Adipocyte (in vitro differentiated cells): ENCODE results near the gene CDC42BPA.

Source experiments
- DNase-seq: peaks from one replicate; pipeline ENCODE4 v3.0.0-alpha.2; 2015; ENCODE audit warnings: low read depth
- H3K27me3 ChIP-seq: replicated peaks from 2 replicates; pipeline ENCODE4 v1.7.0; 2013; ENCODE audit warnings: mild to moderate bottlenecking, low read length, moderate library complexity; ENCODE audit not compliant: control insufficient read depth, insufficient read depth
- H3K36me3 ChIP-seq: 2 replicates; pipeline ENCODE4 v1.7.0; 2013; ENCODE audit warnings: low read length, mild to moderate bottlenecking, moderate library complexity; ENCODE audit not compliant: control insufficient read depth, insufficient read depth, severe bottlenecking
- H3K4me1 ChIP-seq: 2 replicates; pipeline ENCODE4 v1.7.0; 2013; ENCODE audit warnings: mild to moderate bottlenecking, low read length, moderate library complexity; ENCODE audit not compliant: control insufficient read depth, insufficient read depth
- H3K4me3 ChIP-seq: 2 replicates; pipeline ENCODE4 v1.7.0; 2013; ENCODE audit warnings: mild to moderate bottlenecking, low read length, moderate library complexity
- H3K9ac ChIP-seq: 2 replicates; pipeline ENCODE4 v1.7.0; 2013; ENCODE audit warnings: mild to moderate bottlenecking, low read length, moderate library complexity
- H3K9me3 ChIP-seq: 2 replicates; pipeline ENCODE4 v1.7.0; 2013; ENCODE audit warnings: mild to moderate bottlenecking, low read length, moderate library complexity; ENCODE audit not compliant: control insufficient read depth

The CDC42BPA gene

DNA sequence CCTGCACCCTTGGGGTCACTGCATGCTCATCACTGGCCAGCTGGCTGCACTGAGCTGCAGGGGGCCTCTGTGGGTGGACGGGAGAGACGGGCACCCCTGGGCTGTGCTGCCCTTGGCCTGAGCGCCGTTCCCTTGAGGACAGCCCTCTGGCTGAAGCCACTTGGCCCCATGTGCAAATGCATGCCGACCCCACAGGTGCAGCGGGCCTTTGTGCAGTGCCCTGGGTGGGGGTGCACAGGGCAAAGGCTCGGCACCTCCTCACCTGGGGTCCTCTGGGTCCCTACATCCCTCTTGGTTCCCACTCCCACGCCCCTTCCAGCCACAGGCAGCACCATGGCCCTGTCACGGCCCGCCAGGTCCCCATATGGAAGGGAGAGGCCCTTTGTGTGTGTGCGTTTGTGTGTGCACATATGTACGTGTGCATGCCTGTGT, 336.9 kb downstream of the CDC42BPA start:
- no peak for DNase-seq
- H3K4me3 ChIP-seq: no peak overlapping the region
- H3K4me1 ChIP-seq: peaks cover 20% of the 10 kb centered on the region
- H3K27me3 ChIP-seq: no peaks in the 10 kb centered on the region
- no peaks in the 10 kb centered on the region for H3K9me3 ChIP-seq
- no peak overlapping the region for H3K9ac ChIP-seq
- H3K36me3 ChIP-seq: peaks cover 37% of the 10 kb centered on the region

DNA sequence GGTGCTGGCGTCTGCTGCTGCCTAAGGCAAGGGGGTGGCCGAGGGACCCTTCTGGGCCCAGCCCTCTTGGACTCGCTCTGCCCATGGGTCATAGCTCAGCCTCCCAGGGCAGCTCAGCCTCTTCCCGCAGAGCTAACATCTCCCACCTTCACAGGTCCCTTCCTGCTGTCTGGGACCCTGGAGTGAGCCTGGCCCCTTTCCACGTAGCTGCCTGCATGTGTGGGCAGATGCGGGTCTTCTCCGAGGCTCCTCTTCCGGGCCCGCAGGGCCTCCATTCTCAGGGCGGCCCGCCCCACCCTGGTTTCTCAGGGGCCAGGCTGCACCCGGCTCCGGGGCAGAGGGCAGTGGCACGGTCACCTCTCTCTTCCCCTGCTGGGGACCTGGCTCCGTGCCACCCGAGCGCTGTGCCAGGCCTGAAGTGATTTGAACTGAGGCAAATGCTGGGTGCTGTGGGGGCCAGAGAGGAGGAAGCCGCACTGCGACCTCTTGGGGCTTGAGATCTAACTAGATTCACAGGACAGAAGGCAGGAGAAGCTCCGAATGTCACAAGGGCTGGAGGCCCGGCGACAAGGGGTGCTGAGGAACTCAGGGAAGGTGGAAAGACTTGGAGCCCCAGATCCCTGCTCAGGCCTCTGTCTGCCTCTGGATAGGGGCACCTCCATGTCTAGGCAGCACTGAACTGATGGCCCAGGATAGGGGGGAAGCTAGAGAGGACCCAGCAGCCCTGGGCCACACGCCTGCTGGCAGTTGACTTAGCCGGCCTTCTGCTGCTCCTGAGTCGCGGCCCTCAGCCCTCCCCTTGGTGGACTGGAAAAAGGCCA, 337.5 kb downstream of the CDC42BPA start:
- DNase-seq: no peak
- peaks cover 31% of the 10 kb centered on the region for H3K36me3 ChIP-seq

DNA sequence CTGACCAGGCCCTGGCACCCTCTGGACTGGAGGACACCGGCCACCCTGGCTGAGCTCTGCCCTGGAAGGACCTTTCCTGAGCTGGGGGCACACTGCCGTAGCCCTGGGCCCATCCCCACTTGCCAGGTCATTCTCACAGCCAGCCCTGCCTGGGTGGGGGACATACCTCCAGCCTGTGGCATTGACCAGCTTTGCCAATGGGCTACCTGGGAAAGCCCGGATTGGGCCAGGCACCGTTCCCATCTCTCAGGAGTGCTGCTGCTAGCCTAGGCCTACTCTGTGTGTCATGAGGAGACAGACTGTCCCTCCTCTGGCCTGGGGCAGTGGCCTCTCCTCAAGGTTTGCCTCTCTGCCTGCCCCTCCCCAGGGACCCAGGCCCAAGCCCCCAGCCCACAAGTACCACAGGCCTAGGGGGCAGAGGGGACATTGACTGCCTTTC, 338.2 kb downstream of the CDC42BPA start:
- Histone ChIP-seq H3K9ac (peak overlapping the region; percentile 34), H3K9me3 (no peaks in the 10 kb centered on the region), H3K27me3 (no peaks in the 10 kb centered on the region), H3K4me3 (no peak overlapping the region), H3K4me1 (peaks cover 27% of the 10 kb centered on the region), H3K36me3 (peaks cover 25% of the 10 kb centered on the region)
- no peak for DNase-seq

More for the DNA sequence above, 337.5 kb downstream of the CDC42BPA start:
- Histone ChIP-seq H3K27me3 (no peaks in the 10 kb centered on the region), H3K4me1 (peaks cover 20% of the 10 kb centered on the region), H3K9me3 (no peaks in the 10 kb centered on the region), H3K4me3 (no peak overlapping the region), H3K9ac (no peak overlapping the region)

DNA sequence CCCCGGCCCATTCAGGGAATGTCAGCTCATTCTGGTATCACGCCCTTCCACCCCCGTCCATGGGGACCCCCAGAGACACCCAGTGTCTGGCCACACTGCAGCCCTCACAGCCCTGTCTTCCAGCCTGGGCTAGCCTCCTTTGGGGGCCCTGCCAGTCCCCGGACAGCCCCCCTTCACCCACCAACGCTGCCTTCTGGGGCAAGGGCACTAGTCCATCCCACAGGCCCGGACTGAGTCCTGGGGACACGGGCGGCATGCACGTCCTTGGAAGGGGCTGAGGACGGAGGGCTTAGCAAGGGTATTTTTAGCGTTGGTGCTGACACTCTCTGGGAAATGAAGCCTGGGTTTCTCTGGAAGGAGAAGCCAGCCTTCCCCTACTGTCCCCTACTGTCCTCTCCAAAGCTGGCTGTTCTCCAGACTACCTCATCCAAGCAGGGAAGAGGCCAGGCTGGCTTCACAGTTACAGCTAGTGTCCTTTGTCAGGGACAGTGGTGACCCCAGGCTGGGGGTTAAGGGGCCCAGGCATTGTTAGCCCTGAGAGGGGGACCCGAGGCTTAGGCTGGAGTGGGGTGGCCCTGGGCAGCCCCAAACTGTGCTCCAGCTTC, 338.7 kb downstream of the CDC42BPA start:
- peaks cover 24% of the 10 kb centered on the region for H3K36me3 ChIP-seq
- no peak overlapping the region for H3K4me3 ChIP-seq
- H3K4me1 ChIP-seq: peaks cover 32% of the 10 kb centered on the region
- no peaks in the 10 kb centered on the region for H3K9me3 ChIP-seq
- H3K9ac ChIP-seq: peak overlapping the region; percentile 34
- H3K27me3 ChIP-seq: no peaks in the 10 kb centered on the region
- no peak for DNase-seq

DNA sequence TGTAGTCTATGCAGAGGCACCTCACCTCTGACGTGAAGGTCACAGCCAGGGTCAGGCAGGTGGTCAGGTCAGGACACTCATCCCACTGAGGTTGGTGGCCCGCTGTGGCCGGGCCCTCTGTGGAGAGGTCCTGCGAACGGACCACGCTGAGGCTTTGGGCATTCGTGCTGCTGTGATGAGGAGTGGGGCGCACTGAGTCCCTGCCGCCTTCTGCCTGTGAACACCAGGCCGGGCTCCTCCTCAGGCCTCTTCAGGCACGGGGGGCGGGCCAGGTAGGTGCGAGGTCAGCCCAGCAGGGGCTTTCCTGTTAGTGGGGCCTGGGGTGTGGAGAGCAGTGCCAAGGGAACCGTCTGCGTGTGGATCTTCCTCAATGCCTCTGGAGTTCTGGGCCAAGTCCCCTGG, 339.2 kb downstream of the CDC42BPA start:
- Histone ChIP-seq H3K27me3 (no peaks in the 10 kb centered on the region), H3K9me3 (no peaks in the 10 kb centered on the region), H3K36me3 (peaks cover 24% of the 10 kb centered on the region), H3K4me3 (no peak overlapping the region), H3K9ac (no peak overlapping the region), H3K4me1 (peaks cover 37% of the 10 kb centered on the region)
- no peak for DNase-seq

DNA sequence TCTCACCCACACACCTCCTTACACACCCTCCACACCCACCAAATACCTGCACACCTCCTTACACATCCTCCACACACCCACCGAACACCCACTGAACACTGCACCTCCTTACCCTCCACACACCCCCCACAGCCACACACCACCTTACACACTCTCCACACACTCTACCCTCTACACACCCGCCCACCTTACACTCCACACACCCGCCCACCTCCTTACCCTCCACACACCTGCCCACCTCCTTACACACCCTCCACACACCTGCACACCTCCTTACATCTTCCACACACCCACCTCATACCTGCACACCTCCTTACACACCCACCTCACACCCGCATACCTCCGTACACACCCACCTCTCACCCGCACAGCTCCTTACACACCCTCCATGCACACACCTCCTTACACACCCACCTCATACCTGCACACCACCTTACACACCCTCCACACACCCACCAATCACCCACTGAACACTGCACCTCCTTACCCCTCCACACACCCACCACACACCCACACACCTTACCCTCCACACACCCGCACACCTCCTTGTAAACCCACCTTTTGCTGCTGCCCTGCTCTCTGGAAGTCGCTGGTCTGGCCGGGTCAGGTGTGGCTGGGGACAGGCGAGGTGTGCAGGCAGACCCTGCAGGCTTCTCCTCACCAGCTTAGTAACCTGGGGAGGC, 339.7 kb downstream of the CDC42BPA start:
- H3K4me1 ChIP-seq: peaks cover 42% of the 10 kb centered on the region
- no peak for DNase-seq
- no peak overlapping the region for H3K9ac ChIP-seq
- H3K4me3 ChIP-seq: no peak overlapping the region
- H3K27me3 ChIP-seq: no peaks in the 10 kb centered on the region
- H3K36me3 ChIP-seq: peaks cover 24% of the 10 kb centered on the region
- no peaks in the 10 kb centered on the region for H3K9me3 ChIP-seq

DNA sequence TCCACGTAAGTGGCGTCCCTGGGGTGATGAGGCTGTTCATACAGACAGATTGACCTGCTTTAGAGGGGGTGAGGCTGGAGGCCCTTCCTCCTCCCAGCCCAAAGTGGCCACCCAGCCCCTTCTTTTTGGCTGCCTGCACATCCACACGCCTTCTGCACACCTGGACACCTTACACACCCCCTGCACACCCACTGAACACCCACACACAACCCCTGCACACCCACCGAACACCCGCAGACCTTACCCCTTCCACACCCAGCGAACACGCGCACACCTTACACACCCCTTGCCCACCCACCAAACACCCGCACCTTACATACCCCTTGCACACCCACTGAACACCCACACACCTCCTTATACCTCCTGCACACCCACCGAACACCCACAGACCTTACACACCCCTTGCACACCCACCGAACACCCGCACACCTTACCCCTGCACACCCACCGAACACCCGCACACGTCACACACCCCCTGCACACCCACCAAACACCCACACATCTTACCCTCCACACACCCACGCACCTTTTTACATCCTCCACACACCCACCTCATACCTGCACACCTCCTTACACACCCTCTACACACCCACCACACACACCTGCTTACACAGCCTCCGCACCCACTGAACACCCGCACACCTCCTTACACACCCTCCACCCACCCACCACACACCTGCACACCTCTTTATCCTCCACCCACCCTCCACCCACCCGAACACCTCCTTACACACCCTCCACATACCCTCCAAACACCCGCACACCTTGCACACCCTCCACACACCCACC, 340.5 kb downstream of the CDC42BPA start:
- DNase-seq: no peak
- Histone ChIP-seq H3K4me3 (no peak overlapping the region), H3K9me3 (no peaks in the 10 kb centered on the region), H3K36me3 (peaks cover 19% of the 10 kb centered on the region), H3K27me3 (no peaks in the 10 kb centered on the region), H3K4me1 (peaks cover 50% of the 10 kb centered on the region), H3K9ac (no peak overlapping the region)

DNA sequence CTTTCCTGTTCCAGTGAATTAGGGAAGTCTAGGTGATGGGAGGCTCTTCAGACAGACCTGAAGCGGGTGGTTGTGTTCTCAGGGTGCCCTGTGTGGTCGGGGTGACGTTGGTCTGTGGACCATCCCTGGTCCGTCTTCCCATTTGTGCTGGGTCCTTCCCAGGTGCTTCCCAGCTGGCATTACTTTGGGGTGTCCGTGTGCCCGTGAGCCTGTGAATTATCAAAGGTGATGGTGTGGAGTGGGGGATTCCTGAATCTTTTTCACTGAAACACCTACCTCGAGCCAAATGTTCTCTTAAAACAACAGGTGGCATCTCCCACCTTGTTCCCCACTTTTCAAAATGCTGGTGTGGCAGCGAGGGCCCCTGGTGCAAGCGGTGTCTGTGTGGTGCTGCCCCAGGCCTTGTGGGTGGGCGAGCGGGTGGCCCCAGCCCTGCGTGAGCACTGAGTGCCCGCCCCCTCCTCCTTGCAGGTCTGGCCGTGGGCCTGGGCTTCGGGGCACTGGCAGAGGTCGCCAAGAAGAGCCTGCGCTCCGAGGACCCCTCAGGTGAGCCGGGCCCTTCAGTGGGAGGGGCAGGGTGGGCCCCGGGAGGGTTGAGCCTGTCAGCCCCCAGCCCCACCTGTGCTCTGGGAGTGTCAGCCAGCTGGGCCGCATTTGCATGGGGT, 341.2 kb downstream of the CDC42BPA start:
- H3K27me3 ChIP-seq: no peaks in the 10 kb centered on the region
- H3K9me3 ChIP-seq: peaks cover 3% of the 10 kb centered on the region
- H3K9ac ChIP-seq: no peak overlapping the region
- peaks cover 52% of the 10 kb centered on the region for H3K4me1 ChIP-seq
- no peak for DNase-seq
- peaks cover 16% of the 10 kb centered on the region for H3K36me3 ChIP-seq
- no peak overlapping the region for H3K4me3 ChIP-seq

DNA sequence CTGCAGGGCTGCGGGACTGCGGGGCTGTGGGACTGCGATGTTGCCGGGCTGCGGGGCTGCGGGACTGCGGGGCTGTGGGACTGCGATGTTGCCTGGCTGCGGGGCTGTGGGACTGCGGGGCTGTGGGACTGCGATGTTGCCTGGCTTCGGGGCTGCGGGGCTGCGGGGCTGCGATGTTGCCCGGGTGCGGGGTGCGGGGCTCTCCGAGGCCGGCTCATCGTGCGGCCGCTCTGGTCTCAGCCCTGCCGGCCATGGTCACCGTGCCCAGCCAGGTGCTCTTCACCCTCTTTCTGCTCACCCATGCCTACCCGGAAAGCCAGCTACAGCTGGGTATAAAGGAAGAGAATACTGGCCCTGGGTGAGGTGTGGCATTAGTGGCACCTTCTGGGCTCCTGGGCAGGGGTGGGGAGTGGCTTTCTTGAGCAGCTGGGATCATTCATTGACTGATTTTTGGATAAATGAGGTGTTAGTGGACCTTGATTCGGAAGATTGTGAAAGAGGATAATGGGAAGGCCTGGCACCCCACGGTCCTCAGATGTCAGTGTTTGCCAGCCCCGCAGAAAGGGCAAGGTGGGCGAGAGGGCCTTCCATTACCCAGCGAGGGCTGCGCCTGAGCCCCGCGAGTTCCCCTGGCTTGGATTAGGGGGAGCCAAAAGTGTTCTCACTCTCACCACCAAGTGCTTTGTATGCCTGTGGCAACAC, 341.9 kb downstream of the CDC42BPA start:
- peaks cover 52% of the 10 kb centered on the region for H3K4me1 ChIP-seq
- DNase-seq: no peak
- no peak overlapping the region for H3K4me3 ChIP-seq
- H3K27me3 ChIP-seq: no peaks in the 10 kb centered on the region
- no peak overlapping the region for H3K9ac ChIP-seq
- H3K36me3 ChIP-seq: peaks cover 22% of the 10 kb centered on the region
- H3K9me3 ChIP-seq: peaks cover 10% of the 10 kb centered on the region
